ENCODE measurements around the gene IPPK. TPM values are rescaled to one million over a fixed set of nuclear protein-coding genes. Genes with fewer than 3 reads are reported as not detected.

IPPK gene
- total RNA-seq, 1 experiment from 2014 or later = 10.6 TPM

DNA sequence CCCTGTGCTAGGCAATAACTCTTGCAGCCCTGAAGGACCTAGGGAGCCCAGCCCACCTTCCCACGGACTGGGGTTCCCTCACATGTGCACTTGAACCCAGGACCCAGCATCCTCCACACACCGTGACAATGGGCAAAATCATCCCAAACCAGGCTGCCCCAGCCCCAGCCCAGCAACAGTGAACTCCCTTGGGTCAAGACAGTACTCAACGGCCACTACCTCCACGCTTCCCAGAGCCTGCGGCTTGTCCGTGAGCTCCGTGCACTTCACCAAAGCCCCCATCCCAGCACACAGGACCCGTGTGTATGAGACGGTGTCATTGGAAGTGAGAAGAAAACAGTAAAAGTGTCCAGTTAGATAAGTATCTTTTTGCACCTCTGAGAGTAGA, 55.8 kb downstream of the IPPK start:
- no peaks in the 10 kb centered on the region for H3K79me2 ChIP-seq (ENCODE audit: low read length)
- ChIA-PET CTCF (no interaction called here), POLR2A (ENCODE audit: unreplicated experiment) (no interaction called here)
- no peaks in the 10 kb centered on the region for H4K20me1 ChIP-seq (ENCODE audit: low read length)
- intact Hi-C loops (cut with micrococcal nuclease) = no loop called here
- no peak overlapping the region for H3K27ac ChIP-seq (ENCODE audit: low read length)
- TF ChIP-seq, protein P1, sequence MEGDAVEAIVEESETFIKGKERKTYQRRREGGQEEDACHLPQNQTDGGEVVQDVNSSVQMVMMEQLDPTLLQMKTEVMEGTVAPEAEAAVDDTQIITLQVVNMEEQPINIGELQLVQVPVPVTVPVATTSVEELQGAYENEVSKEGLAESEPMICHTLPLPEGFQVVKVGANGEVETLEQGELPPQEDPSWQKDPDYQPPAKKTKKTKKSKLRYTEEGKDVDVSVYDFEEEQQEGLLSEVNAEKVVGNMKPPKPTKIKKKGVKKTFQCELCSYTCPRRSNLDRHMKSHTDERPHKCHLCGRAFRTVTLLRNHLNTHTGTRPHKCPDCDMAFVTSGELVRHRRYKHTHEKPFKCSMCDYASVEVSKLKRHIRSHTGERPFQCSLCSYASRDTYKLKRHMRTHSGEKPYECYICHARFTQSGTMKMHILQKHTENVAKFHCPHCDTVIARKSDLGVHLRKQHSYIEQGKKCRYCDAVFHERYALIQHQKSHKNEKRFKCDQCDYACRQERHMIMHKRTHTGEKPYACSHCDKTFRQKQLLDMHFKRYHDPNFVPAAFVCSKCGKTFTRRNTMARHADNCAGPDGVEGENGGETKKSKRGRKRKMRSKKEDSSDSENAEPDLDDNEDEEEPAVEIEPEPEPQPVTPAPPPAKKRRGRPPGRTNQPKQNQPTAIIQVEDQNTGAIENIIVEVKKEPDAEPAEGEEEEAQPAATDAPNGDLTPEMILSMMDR (conservative IDR thresholded peaks at IDR 0.05; ENCODE audit: low read depth, low read length) = no peak
- no peak for TF ChIP-seq EZH2 (IDR thresholded peaks at IDR 0.05; ENCODE audit: low read length, unreplicated experiment)
- TF ChIP-seq EZH2phosphoT487 (IDR thresholded peaks at IDR 0.05; ENCODE audit: borderline replicate concordance, low read length) = no peak
- H3K4me2 ChIP-seq (ENCODE audit: low read length) = no peak overlapping the region
- H3F3A ChIP-seq (ENCODE audit: low read length, unreplicated experiment) = no peaks in the 10 kb centered on the region
- ATAC-seq (no peak), DNase-seq (no peak)
- no peaks in the 10 kb centered on the region for H3K9me3 ChIP-seq (ENCODE audit: low read length)
- no peaks in the 10 kb centered on the region for H3K27me3 ChIP-seq (ENCODE audit: low read length)
- H3K4me3 ChIP-seq (ENCODE audit: low read length) = no peak overlapping the region
- no peak overlapping the region for H2AFZ ChIP-seq (ENCODE audit: low read length)
- no peaks in the 10 kb centered on the region for H3K4me1 ChIP-seq (ENCODE audit: insufficient read depth, low read length)
- H3K9ac ChIP-seq (ENCODE audit: low read length) = no peak overlapping the region
- peaks cover 11% of the 10 kb centered on the region; the same call in 1 of the 2 replicates for H3K36me3 ChIP-seq (ENCODE audit: low read depth, low read length)
- H3K9me2 ChIP-seq (replicated peaks; ENCODE audit: low read length) = no peaks in the 10 kb centered on the region
- no TSS peak for BruUV-seq (replicated peaks)

DNA sequence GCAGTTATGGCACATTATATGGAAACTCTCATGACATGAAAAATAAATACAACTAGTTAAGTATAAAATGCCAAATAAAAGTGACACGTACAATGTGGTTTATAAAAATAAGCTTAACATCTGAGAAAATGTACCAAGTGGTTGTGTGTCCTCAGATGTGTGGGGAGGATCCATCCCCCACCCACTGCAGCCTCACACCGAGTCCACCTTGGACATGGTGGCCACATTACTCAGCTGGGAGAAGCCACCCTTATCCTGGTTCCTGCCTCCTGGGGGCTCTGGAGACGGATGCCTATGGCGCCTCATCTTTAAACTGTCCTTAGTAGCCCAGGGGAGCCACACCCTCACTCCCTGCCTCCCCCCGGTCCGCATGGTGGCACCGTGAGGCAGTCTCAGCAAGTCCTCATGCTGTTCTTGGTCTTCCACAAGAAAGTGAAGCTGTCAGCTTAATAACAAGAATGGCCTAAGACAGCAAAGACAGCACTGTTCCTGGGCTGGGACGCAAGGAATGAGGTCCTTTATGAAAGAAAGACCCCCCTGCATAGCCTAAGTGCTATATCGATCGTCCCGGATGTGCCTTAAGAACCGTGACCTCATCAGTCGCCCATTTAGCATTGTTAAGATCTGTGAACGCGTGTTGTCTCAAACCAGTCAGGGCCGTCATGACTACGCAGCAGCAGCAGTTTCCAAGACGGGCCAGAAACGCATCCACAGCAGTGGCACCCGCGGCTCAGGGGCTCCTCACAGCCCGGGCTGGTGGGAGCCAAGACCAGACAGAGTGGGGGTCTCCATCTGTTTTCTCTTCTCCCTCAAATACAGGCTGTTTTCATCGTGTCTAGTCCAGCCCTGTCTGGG, 56.4 kb downstream of the IPPK start:
- Histone ChIP-seq H3K27me3 (ENCODE audit: low read length) (no peaks in the 10 kb centered on the region), H3K27ac (ENCODE audit: low read length) (no peak overlapping the region), H3K9me3 (ENCODE audit: low read length) (no peaks in the 10 kb centered on the region), H3K9ac (ENCODE audit: low read length) (no peak overlapping the region), H3K4me2 (ENCODE audit: low read length) (no peak overlapping the region), H3K4me1 (ENCODE audit: insufficient read depth, low read length) (no peaks in the 10 kb centered on the region), H2AFZ (ENCODE audit: low read length) (no peak overlapping the region), H3K9me2 (replicated peaks; ENCODE audit: low read length) (no peaks in the 10 kb centered on the region), H3K79me2 (ENCODE audit: low read length) (no peaks in the 10 kb centered on the region), H3K36me3 (ENCODE audit: low read depth, low read length) (peaks cover 8% of the 10 kb centered on the region; the same call in 1 of the 2 replicates), H3F3A (ENCODE audit: low read length, unreplicated experiment) (no peaks in the 10 kb centered on the region), H4K20me1 (ENCODE audit: low read length) (no peaks in the 10 kb centered on the region), H3K4me3 (ENCODE audit: low read length) (no peak overlapping the region)
- POLR2A ChIA-PET (ENCODE audit: unreplicated experiment) = no interaction called here
- no peak for ATAC-seq
- CTCF ChIA-PET = no interaction called here
- no peak for DNase-seq
- TF ChIP-seq EZH2phosphoT487 (IDR thresholded peaks at IDR 0.05; ENCODE audit: borderline replicate concordance, low read length) (no peak), EZH2 (IDR thresholded peaks at IDR 0.05; ENCODE audit: low read length, unreplicated experiment) (no peak)
- TF ChIP-seq, protein P1 (conservative IDR thresholded peaks at IDR 0.05; ENCODE audit: low read depth, low read length) = no peak
- no TSS peak for BruUV-seq (replicated peaks)
- intact Hi-C loops (cut with micrococcal nuclease) = no loop called here

DNA sequence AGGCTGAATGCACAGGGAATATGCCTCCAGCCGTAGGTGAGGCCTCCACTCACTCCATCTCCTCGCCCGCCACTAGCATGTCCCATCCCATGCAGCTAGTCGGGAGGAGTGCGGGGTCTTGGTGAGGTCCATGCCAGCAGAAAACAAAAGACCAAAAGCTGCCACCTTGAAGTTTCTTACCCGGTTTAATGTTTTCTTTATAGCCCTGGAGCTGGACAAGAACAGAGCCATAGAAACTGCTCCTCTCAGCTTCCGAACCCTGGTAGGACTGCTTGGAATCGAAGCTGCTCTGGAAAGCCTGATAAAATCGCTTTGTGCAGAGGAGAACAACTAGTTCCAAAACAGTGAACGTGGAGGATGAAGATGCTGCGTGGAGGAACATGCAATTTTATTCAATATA, 57.1 kb downstream of the IPPK start:
- ATAC-seq (no peak), DNase-seq (no peak)
- no TSS peak for BruUV-seq (replicated peaks)
- Histone ChIP-seq H2AFZ (ENCODE audit: low read length) (no peak overlapping the region), H3K4me2 (ENCODE audit: low read length) (no peak overlapping the region), H3K27ac (ENCODE audit: low read length) (no peak overlapping the region), H3K79me2 (ENCODE audit: low read length) (no peaks in the 10 kb centered on the region), H3K27me3 (ENCODE audit: low read length) (no peaks in the 10 kb centered on the region), H3K36me3 (ENCODE audit: low read depth, low read length) (peaks cover 8% of the 10 kb centered on the region; the same call in 1 of the 2 replicates), H3K9me3 (ENCODE audit: low read length) (no peaks in the 10 kb centered on the region), H4K20me1 (ENCODE audit: low read length) (no peaks in the 10 kb centered on the region), H3K9me2 (replicated peaks; ENCODE audit: low read length) (no peaks in the 10 kb centered on the region), H3K4me3 (ENCODE audit: low read length) (no peak overlapping the region), H3K9ac (ENCODE audit: low read length) (no peak overlapping the region), H3K4me1 (ENCODE audit: insufficient read depth, low read length) (no peaks in the 10 kb centered on the region), H3F3A (ENCODE audit: low read length, unreplicated experiment) (no peaks in the 10 kb centered on the region)
- intact Hi-C loops (cut with micrococcal nuclease) = no loop called here
- TF ChIP-seq EZH2 (IDR thresholded peaks at IDR 0.05; ENCODE audit: low read length, unreplicated experiment) = no peak
- TF ChIP-seq EZH2phosphoT487 (IDR thresholded peaks at IDR 0.05; ENCODE audit: borderline replicate concordance, low read length) = no peak
- TF ChIP-seq, protein P1 (conservative IDR thresholded peaks at IDR 0.05; ENCODE audit: low read depth, low read length) = no peak
- ChIA-PET CTCF (no interaction called here), POLR2A (ENCODE audit: unreplicated experiment) (no interaction called here)
